BLaER1 (cell line): ENCODE measurements around the gene NDUFV2.

Experiments used
- H3K27ac ChIP-seq: shearing (Covaris generic); formaldehyde crosslinking; 2 replicates; pipeline ENCODE4 v1.8.1; 2022
- H3K27me3 ChIP-seq: shearing (Covaris generic); formaldehyde crosslinking; 2 replicates; pipeline ENCODE4 v1.8.1; 2022
- H3K36me3 ChIP-seq: shearing (Covaris generic); formaldehyde crosslinking; 2 replicates; pipeline ENCODE4 v1.8.1; 2022
- H3K4me1 ChIP-seq: shearing (Covaris generic); formaldehyde crosslinking; 2 replicates; pipeline ENCODE4 v1.8.1; 2022
- H3K4me2 ChIP-seq: shearing (Covaris generic); formaldehyde crosslinking; 2 replicates; pipeline ENCODE4 v1.8.1; 2022
- H3K4me3 ChIP-seq: shearing (Covaris generic); formaldehyde crosslinking; 2 replicates; pipeline ENCODE4 v1.8.1; 2022
- H3K9ac ChIP-seq: shearing (Covaris generic); formaldehyde crosslinking; 2 replicates; pipeline ENCODE4 v1.8.1; 2022
- H3K9me3 ChIP-seq: shearing (Covaris generic); formaldehyde crosslinking; 2 replicates; pipeline ENCODE4 v1.8.1; 2022
- H4K20me1 ChIP-seq: shearing (Covaris generic); formaldehyde crosslinking; 2 replicates; pipeline ENCODE4 v1.8.1; 2022
- Cebpa-rat ChIP-seq: shearing (Covaris generic); IDR thresholded peaks from 2 replicates; pipeline ENCODE4 v1.8.1; 2022

The NDUFV2 gene

GRCh38 chr18:9109523-9109922 is 7.0 kb downstream of the NDUFV2 start:
- H3K27me3 ChIP-seq, result no peaks in the 10 kb centered on the region
- no peak for TF ChIP-seq Cebpa-rat
- H3K4me2 ChIP-seq, result no peak overlapping the region
- peaks cover 100% of the 10 kb centered on the region for H4K20me1 ChIP-seq
- H3K9ac ChIP-seq, result no peak overlapping the region
- no peak overlapping the region for H3K27ac ChIP-seq
- H3K9me3 ChIP-seq, result no peaks in the 10 kb centered on the region
- peaks cover 32% of the 10 kb centered on the region for H3K4me1 ChIP-seq
- no peak overlapping the region for H3K4me3 ChIP-seq
- H3K36me3 ChIP-seq, result peaks cover 57% of the 10 kb centered on the region

- no peaks in the 10 kb centered on the region for H3K27me3 ChIP-seq
- no peak overlapping the region for H3K27ac ChIP-seq
- no peak for TF ChIP-seq Cebpa-rat
- H3K36me3 ChIP-seq, result peaks cover 52% of the 10 kb centered on the region
- H3K9ac ChIP-seq, result no peak overlapping the region
- no peak overlapping the region for H3K4me3 ChIP-seq
- H3K4me2 ChIP-seq, result peak overlapping the region; percentile 13; the same call in 1 of the 2 replicates
- H4K20me1 ChIP-seq, result peaks cover 100% of the 10 kb centered on the region
- H3K9me3 ChIP-seq, result no peaks in the 10 kb centered on the region
- peaks cover 32% of the 10 kb centered on the region for H3K4me1 ChIP-seq
Measured at GRCh38 chr18:9113468-9114149, 11.1 kb downstream of the NDUFV2 start.

- Histone ChIP-seq H3K4me1 (peaks cover 33% of the 10 kb centered on the region), H4K20me1 (peaks cover 94% of the 10 kb centered on the region), H3K9me3 (no peaks in the 10 kb centered on the region), H3K9ac (no peak overlapping the region), H3K4me2 (no peak overlapping the region), H3K27ac (no peak overlapping the region), H3K4me3 (no peak overlapping the region), H3K27me3 (no peaks in the 10 kb centered on the region), H3K36me3 (peaks cover 50% of the 10 kb centered on the region)
- TF ChIP-seq Cebpa-rat, result no peak
Measured at GRCh38 chr18:9115984-9116383, 13.5 kb downstream of the NDUFV2 start.

- no peak overlapping the region for H3K4me3 ChIP-seq
- peaks cover 33% of the 10 kb centered on the region for H3K4me1 ChIP-seq
- no peaks in the 10 kb centered on the region for H3K9me3 ChIP-seq
- H3K9ac ChIP-seq, result no peak overlapping the region
- H3K27ac ChIP-seq, result no peak overlapping the region
- peaks cover 56% of the 10 kb centered on the region for H3K36me3 ChIP-seq
- no peaks in the 10 kb centered on the region for H3K27me3 ChIP-seq
- peak overlapping the region; percentile 48 for H3K4me2 ChIP-seq
- TF ChIP-seq Cebpa-rat, result no peak
- H4K20me1 ChIP-seq, result peaks cover 92% of the 10 kb centered on the region
Measured at GRCh38 chr18:9117980-9118841, 15.7 kb downstream of the NDUFV2 start.

- Histone ChIP-seq H3K4me1 (peaks cover 29% of the 10 kb centered on the region), H3K4me2 (no peak overlapping the region), H3K27ac (no peak overlapping the region), H4K20me1 (peaks cover 77% of the 10 kb centered on the region), H3K9me3 (no peaks in the 10 kb centered on the region), H3K9ac (no peak overlapping the region), H3K36me3 (peaks cover 66% of the 10 kb centered on the region), H3K4me3 (no peak overlapping the region), H3K27me3 (no peaks in the 10 kb centered on the region)
- no peak for TF ChIP-seq Cebpa-rat
Measured at GRCh38 chr18:9120796-9121195, 18.3 kb downstream of the NDUFV2 start.

- TF ChIP-seq Cebpa-rat, result no peak
- Histone ChIP-seq H3K4me3 (no peak overlapping the region), H3K36me3 (peaks cover 87% of the 10 kb centered on the region), H3K4me1 (peaks cover 2% of the 10 kb centered on the region; the same call in 1 of the 2 replicates), H3K27me3 (no peaks in the 10 kb centered on the region), H3K4me2 (no peak overlapping the region), H3K9me3 (no peaks in the 10 kb centered on the region), H3K9ac (no peak overlapping the region), H3K27ac (no peak overlapping the region), H4K20me1 (peaks cover 60% of the 10 kb centered on the region)
Measured at GRCh38 chr18:9123520-9123919, 21.0 kb downstream of the NDUFV2 start.

GRCh38 chr18:9124824-9125223 is 22.3 kb downstream of the NDUFV2 start:
- no peaks in the 10 kb centered on the region for H3K9me3 ChIP-seq
- peaks cover 49% of the 10 kb centered on the region for H4K20me1 ChIP-seq
- no peaks in the 10 kb centered on the region for H3K27me3 ChIP-seq
- H3K4me1 ChIP-seq, result no peaks in the 10 kb centered on the region
- no peak overlapping the region for H3K27ac ChIP-seq
- no peak overlapping the region for H3K4me3 ChIP-seq
- no peak for TF ChIP-seq Cebpa-rat
- H3K36me3 ChIP-seq, result peaks cover 89% of the 10 kb centered on the region
- no peak overlapping the region for H3K9ac ChIP-seq
- no peak overlapping the region for H3K4me2 ChIP-seq

GRCh38 chr18:9126337-9126736 is 23.8 kb downstream of the NDUFV2 start:
- no peak overlapping the region for H3K4me2 ChIP-seq
- TF ChIP-seq Cebpa-rat, result no peak

GRCh38 chr18:9130195-9130594 is 27.7 kb downstream of the NDUFV2 start:
- TF ChIP-seq Cebpa-rat, result no peak
- Histone ChIP-seq H3K9me3 (no peaks in the 10 kb centered on the region), H3K9ac (no peak overlapping the region), H3K36me3 (peaks cover 98% of the 10 kb centered on the region), H3K27ac (no peak overlapping the region), H3K27me3 (no peaks in the 10 kb centered on the region), H3K4me1 (peaks cover 8% of the 10 kb centered on the region), H4K20me1 (peaks cover 41% of the 10 kb centered on the region), H3K4me3 (no peak overlapping the region), H3K4me2 (no peak overlapping the region)

More at GRCh38 chr18:9126337-9126736, 23.8 kb downstream of the NDUFV2 start:
- no peaks in the 10 kb centered on the region for H3K9me3 ChIP-seq
- H3K9ac ChIP-seq, result no peak overlapping the region
- no peaks in the 10 kb centered on the region for H3K4me1 ChIP-seq
- H3K27me3 ChIP-seq, result no peaks in the 10 kb centered on the region
- no peak overlapping the region for H3K4me3 ChIP-seq
- H4K20me1 ChIP-seq, result peaks cover 46% of the 10 kb centered on the region
- H3K36me3 ChIP-seq, result peaks cover 98% of the 10 kb centered on the region
- H3K27ac ChIP-seq, result no peak overlapping the region

GRCh38 chr18:9130806-9131205 is 28.3 kb downstream of the NDUFV2 start:
- no peak for TF ChIP-seq Cebpa-rat
- Histone ChIP-seq H3K4me3 (no peak overlapping the region), H3K9me3 (no peaks in the 10 kb centered on the region), H3K9ac (no peak overlapping the region), H3K27me3 (no peaks in the 10 kb centered on the region), H3K4me1 (peaks cover 14% of the 10 kb centered on the region), H3K27ac (no peak overlapping the region), H3K4me2 (no peak overlapping the region), H3K36me3 (peaks cover 94% of the 10 kb centered on the region), H4K20me1 (peaks cover 43% of the 10 kb centered on the region)
